Skin epidermis (tissue), 12 donors: ENCODE data around the gene SLC25A10.

Experiments
- H3K27ac ChIP-seq, 21 experiments: fragments of 200-600 bp; sonication (generic) in 11 of 21; one replicate each; pipeline ENCODE4 v1.5.0; 2020; ENCODE audit warnings: mild to moderate bottlenecking in 3 of 21, inconsistent platforms in 2 of 21, moderate library complexity in 2 of 21
- H3K4me3 ChIP-seq, 7 experiments: fragments of 200-600 bp; sonication (generic) in 2 of 7; one replicate each; pipeline ENCODE4 v1.5.0; 2020; ENCODE audit warnings: inconsistent platforms in 2 of 7, mild to moderate bottlenecking in 2 of 7, moderate library complexity in 1 of 7

SLC25A10 gene

DNA sequence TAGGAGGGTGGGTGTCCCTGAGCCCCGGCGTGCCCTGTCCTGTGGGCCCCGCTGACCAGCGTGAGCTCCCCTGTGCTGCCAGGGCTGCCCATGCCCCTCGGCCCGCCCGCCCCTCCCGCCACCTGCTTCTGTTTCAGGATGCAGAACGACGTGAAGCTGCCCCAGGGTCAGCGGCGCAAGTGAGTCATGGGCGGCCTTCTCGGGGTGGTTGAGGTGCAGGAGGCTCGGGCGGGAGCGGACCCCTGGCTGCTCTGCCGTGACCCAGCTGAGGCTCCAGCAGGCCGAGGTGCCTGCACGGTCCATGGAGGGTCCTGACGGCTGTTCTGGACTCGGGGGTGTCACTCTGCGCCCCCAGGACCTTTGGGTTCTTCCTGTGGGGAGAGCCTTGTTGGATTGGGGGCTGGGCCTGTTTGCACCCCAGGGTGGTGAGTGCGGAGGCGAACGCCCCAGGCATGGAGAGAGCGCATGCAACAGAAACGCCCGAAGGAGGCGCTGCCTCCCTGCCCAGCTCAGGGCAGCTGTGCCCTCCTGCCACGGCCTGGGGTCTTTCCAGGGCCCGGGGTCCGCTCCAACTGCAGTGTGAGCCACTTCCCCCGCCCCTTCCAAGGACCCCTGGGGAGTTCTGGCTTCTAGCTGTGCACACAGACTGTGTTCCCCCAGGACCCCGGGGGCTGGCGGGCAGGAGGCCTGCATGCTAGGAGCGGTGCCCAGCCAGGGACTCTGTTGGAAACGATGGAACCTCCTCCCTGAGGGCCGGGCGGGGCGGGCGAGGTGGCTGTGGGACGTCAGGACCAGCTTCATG, 4.0 kb downstream of the SLC25A10 start:
- Histone ChIP-seq H3K4me3 (no peak overlapping the region), H3K27ac (no peak overlapping the region)

DNA sequence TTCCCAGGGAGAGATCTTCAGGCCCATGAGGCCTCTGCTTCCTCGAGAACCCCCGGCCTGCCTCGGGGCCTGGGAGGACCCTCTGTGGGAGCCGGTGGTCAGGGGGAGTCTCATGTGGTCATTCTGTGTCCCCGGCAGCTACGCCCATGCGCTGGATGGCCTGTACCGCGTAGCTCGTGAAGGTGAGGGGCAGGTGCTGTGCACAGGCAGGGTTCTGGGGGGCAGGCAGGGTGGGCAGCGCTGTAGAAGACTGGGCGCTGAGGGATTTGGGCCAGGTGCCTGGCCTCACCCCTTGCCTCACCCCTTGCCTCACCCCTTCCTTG, 4.6 kb downstream of the SLC25A10 start:
- no peak overlapping the region for H3K27ac ChIP-seq

GRCh38 chr17:81717049-81717765, 5.1 kb downstream of the SLC25A10 start:
- no peak overlapping the region for H3K27ac ChIP-seq
- H3K4me3 ChIP-seq: no peak overlapping the region

More for the DNA sequence above, 4.6 kb downstream of the SLC25A10 start:
- H3K4me3 ChIP-seq: no peak overlapping the region

DNA sequence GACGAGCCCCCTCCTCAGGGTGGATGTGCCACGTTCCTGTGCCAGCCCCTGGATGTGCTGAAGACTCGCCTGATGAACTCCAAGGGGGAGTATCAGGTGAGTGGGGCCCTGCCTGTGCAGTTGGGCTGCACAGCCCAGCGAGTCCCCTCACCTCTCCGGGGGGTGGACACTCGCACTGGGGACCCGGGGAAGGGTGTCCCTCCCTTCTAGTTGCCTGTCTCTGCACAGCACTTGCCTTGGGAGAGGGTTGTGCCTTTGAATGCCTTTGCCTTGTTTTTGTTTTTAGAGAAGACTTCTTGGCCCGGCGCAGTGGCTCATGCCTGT, 5.6 kb downstream of the SLC25A10 start:
- Histone ChIP-seq H3K4me3 (no peak overlapping the region), H3K27ac (no peak overlapping the region)

- Histone ChIP-seq H3K4me3 (no peak overlapping the region), H3K27ac (no peak overlapping the region)
These were observed 7.6 kb downstream of the SLC25A10 start for GRCh38 chr17:81719410-81720266.

DNA sequence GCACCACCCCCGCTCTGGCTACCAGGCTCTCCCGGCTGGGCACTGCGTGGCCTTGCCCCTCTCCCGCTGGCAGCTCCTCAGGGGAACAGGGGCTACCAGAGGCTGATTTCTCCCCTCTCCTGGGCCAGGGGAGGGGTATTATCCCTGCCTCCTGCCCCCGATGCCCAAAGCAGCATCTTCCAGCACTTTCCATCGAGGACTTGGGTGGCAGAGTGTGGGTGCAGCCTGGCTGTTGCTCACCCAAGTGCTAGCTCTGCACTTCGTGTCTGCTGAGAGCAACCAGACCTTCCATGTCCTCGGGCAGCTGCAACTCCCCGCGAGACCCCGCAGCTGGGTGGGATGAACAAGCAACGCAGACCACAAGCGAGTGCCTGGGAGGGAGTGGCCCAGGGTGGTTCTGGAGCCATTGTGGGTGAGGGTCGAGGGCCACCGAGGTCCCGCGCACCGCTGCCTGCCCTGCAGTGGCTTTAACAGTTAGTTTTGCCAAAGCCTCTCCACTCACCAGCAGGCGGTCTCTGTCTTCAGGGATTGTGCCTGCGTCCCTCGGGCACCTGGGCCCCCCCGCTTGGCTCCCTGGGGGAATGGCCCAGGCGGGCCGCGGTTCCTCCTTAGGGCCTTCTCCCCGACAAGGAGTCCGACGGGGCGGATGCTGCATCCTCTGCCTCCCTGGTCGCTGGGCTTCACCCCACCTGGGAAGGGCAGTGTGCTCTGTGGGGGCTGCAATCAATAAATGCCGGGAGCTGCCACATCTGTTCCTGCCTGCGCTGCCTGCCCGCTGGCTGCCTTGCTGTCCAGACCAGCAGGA, 8.4 kb downstream of the SLC25A10 start:
- H3K4me3 ChIP-seq: no peak overlapping the region
- H3K27ac ChIP-seq: peak overlapping the region in 1 of 21 experiments; percentile 24

GRCh38 chr17:81722184-81723120, 10.4 kb downstream of the SLC25A10 start:
- Histone ChIP-seq H3K4me3 (no peak overlapping the region), H3K27ac (peak overlapping the region in 16 of 21 experiments; percentile 5 to 68 (median 50))

DNA sequence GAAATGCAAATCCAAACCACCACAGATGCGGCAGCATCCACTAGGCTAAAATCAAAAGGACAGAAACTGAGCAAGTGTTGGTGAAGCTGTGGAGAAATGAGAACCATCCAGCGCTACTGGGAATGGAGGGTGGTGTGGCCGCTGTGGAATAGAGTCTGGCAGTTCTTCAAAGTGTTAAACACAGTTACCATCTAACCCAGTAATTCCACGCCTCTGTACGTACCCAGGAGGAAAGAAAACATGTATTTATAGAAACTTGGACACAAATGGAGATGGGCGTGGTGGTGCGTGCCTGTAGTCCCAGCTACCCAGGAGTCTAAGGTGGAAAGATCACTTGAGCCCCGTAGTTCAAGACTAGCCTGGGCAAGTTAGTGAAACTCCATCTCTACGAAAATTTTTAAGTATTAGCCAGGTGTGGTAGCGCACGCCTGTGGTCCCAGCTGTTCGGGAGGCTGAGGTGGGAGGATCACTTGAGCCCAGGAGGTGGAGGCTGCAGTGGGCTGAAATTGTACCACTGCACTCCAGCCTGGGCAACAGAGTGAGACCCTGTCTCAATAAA, 11.6 kb downstream of the SLC25A10 start:
- Histone ChIP-seq H3K27ac (peak overlapping the region in 13 of 21 experiments; percentile 13 to 65 (median 50)), H3K4me3 (no peak overlapping the region)

DNA sequence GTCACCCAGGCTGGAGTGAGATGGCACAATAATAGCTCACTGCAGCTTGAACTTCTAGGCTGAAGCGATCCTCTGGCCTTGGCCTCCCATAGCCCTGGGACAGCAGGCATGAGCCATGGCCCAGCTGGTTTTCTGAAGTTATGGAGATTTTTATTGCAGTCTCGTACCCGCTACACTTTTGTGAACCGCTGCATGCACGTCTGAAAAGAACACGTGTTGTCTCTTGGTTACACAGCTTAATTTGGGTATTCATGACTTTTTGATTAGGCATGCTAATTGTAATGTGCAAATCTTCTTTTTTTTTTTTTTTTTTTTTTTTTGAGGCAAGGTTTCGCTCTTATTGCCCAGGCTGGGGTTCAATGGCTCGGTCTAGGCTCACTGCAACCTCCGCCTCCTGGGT, 13.4 kb downstream of the SLC25A10 start:
- Histone ChIP-seq H3K4me3 (no peak overlapping the region), H3K27ac (peak overlapping the region in 1 of 21 experiments; percentile 2)

- peak overlapping the region in 2 of 21 experiments; percentile 5 to 45 for H3K27ac ChIP-seq
- no peak overlapping the region for H3K4me3 ChIP-seq
These were observed 13.9 kb downstream of the SLC25A10 start for GRCh38 chr17:81726004-81726403.

DNA sequence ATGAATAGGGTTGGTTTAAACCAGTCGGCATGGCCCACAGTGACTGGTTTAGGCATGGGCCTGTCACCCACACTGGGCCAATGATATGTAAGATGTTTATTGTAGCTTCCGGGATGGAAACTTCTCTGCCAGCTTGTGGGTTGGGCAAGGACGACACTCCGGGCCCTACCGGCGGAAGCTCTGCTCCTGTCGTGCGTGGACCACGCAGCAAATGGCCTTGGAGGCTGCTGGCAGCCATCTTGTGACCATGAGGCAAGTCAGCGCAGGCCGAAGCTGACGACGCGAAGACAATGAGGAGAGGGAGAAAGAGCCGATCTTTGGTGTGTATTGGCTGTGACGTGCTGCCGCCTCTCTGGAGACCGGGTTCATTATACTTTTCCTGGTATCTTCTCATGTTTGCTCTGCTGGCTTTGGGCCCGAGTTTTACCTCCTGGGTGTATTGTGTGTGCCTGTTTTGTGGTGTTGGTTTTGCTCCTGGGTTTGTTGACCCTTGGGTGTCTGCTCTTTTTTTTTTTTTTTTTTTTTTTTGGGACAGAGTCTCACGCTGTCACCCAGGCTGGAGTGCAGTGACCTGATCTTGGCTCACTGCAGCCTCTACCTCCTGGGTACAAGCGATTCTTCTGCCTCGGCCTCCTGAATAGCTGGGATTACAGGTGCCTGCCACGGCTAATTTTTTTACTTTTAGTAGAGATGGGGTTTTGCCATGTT, 15.4 kb downstream of the SLC25A10 start:
- H3K4me3 ChIP-seq: no peak overlapping the region
- H3K27ac ChIP-seq: peak overlapping the region in 3 of 21 experiments; percentile 5 to 9 (median 7)

DNA sequence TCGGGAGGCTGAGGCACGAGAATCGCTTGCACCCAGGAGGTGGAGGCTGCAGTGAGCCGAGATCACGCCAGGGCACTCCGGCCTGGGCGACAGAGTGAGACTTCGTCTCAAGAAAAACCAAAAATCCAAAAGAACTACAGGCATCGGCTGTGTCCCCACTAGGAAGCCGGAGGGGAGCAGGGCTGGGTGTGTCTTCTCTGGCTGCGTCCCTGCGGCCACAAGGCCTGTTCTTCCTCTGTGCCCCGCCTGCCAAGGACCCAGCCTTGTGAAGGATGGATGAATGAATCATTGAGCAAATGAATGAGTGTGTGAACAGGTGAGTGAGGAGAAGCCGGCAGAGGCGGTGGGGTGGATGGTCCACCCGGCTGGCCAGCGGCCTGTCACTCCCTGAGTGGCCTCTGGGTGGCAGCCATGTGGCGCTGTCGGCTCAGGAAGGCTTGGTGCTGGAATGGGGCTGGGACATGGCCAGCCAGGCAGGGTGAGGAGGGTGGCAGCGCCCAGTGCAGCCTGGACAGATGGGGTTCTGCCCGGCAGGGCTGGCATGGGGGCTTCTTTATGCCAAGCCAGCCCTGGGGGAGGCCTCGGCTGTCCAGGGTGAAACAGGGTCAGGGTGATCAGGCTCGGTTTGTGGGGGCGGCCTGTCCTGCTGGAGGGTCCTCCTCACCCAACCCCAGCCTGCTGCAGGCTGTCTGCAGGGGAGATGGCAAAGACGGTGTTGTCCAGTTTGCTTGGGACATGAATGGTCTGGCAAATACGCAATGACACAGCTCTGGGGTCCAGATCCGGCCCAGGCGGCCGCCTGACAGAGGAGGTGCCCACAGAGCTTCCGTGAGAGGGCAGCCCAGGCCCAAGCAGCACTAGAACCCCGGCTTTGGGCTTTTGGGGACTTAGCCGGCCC, 21.7 kb downstream of the SLC25A10 start:
- Histone ChIP-seq H3K27ac (peak overlapping the region in 12 of 21 experiments; percentile 9 to 87 (median 40)), H3K4me3 (no peak overlapping the region)

DNA sequence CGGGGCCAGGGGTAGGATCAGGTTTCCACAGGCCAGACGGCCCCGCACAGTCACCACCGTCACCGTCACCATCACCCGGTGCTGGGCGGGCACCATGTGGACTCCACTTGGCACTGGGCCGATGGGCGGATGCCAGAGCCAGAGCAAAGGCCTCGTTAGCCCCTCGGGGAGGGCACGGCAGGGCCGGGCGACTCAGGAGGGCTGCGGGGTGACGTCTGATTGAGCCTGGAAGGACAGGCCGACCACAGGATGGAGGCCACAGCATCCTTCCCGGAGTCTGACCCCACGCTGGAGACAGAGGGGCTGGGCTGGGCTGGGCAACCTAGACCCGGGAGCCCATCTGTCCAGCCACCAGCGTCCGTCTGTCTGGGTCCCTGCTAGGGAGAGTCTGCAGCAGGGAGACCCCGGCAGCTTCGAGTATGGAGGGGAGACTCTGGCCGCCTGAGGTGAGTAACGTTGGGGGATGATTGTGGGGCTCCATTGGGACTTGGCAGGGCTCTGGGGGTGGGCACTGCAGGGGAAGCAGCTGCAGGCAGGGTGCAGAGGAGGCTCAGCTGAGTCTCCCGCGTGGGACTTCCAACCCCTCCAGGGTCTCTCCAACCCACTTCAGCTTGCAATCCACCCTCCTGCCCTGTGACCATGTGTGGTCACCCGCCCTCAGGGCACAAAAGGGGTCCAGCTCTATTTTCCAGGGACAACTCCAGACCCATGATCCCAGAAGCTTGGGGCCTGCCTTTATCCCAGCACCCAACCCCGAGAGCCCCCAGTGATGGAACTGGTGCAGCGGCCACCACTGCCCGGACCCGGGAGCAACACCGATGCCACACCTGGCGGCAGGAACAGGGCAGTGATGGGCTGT, 22.6 kb downstream of the SLC25A10 start:
- peak overlapping the region in 16 of 21 experiments; percentile 17 to 83 (median 50) for H3K27ac ChIP-seq
- peak overlapping the region in 1 of 7 experiments; percentile 29 for H3K4me3 ChIP-seq

- H3K4me3 ChIP-seq: peak overlapping the region in 4 of 7 experiments; percentile 0 to 29 (median 8)
- H3K27ac ChIP-seq: peak overlapping the region in 18 of 21 experiments; percentile 20 to 83 (median 55)
These were observed 23.4 kb downstream of the SLC25A10 start for GRCh38 chr17:81735264-81736102.
